DMS153 treated with DMSO at 0.1 percent for 48 hours (cell line): ENCODE measurements around the gene PRAMEF1.
"Not testable (repeated sequence)": the region's sequence is repeated elsewhere in the genome, so short reads cannot be mapped to it uniquely, and the experiment has no call there.

Source experiments
- DNase-seq: peaks from one replicate; lab custom pipeline; 2025; ENCODE audit not compliant: unreplicated experiment; lab: John Stamatoyannopoulos, UW

The PRAMEF1 gene, protein sequence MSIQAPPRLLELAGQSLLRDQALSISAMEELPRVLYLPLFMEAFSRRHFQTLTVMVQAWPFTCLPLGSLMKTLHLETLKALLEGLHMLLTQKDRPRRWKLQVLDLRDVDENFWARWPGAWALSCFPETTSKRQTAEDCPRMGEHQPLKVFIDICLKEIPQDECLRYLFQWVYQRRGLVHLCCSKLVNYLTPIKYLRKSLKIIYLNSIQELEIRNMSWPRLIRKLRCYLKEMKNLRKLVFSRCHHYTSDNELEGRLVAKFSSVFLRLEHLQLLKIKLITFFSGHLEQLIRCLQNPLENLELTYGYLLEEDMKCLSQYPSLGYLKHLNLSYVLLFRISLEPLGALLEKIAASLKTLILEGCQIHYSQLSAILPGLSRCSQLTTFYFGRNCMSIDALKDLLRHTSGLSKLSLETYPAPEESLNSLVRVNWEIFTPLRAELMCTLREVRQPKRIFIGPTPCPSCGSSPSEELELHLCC

DNA sequence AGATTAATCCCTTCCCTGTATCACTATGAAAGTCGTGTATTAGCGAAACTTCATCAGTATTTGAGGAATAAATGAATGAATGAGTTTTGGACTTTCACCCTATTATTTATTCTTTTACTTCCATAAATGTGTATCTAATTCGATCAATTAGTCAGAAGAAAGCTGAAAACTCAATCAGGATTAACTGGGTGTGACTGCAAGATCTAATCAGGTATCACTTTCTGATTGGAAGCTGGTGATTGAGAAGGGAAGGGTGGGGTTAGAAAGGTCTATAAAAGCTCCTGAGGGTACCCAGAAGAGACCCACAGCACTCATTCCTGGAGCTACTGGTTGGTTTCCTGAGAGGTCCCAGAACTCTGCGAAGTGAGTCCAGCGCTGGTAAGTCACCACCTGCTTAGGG lies at the start of gene PRAMEF1:
TSS of gene PRAMEF1 (plus strand) at position 301 of the 400 bp plus-strand sequence. CDS start 1,831 bp downstream, outside the sequence.
- DNase-seq = not testable (repeated sequence)

DNA sequence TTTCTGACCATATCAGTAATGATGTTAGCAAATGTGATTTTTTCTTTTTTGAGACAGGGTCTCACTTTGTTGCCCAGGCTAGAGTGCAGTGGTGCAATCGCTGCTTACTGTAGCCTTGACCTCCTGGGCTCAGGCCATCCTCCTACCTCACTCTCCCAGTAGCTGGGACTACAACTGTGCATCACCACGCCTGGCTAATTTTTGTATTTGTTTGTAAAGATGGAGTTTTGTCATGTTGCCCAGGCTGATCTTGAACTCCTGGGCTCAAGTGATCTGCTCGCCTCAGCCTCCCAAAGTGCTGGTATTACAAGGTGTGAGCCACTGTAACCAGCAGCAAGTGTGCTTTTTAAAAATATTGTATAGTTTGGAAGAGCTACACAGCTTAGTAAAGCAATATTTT lies 49.3 kb upstream of the PRAMEF1 start:
- no peak for DNase-seq

DNA sequence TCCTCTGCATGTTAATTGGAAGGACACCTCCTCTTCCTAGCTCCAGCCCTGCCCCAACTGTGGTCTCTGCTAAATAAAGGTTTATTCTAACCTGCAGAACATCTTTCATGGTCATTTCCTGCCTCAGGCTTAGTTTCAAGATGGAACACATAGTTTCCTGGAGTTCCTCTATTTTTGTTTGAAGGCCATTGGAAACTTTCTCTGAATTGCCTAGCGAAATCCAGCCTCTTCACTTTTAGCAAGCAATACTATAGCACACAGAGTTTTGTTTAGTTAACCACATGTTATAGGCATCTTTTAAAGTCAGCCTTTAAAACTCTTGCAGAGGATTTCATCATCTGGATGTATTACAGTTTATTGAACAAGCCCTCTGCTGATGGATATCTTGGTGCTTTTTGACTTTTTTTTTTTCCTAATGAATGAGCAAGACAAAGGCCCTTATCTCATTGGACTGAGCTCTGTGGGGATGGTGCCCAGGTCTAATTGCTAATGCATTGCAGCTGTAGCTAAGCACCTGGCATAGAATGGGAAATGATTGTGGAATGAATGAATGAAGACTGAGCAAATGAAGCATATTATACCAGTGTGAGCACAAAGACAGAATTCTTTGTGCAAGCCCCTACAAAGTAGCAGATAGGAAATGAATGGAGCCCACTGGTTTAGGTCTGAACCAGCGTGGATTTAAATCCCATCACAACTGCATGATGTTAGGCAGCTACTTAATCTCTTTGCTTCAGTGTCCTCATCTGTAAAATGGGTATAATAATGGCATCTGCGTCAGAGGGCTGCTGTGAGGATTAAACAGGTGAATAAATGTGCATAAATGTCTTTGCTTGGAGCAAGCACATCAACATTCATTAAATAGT lies 45.8 kb upstream of the PRAMEF1 start:
- DNase-seq = no peak

DNA sequence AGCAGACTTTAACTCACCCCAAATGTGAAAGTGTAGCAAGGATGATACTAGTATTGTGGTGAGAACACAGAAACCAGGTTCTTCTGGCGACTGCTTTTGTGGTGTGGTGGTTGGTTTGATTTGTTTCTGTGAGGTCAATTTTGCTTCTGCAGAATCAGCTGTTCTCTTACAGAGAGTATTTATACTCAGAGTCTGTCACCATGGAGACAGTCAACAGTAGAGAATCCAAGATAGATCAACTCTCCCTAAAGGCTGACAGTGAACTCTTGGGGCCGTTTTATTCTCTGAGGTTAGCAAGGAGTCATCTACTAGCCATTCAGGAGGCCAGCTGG lies 45.2 kb upstream of the PRAMEF1 start, which contains the start of gene CFAP107:
TSS of gene CFAP107 (plus strand) at position 209 of the 332 bp plus-strand sequence. CDS start 231 bp downstream, outside the sequence.
- DNase-seq = no peak

DNA sequence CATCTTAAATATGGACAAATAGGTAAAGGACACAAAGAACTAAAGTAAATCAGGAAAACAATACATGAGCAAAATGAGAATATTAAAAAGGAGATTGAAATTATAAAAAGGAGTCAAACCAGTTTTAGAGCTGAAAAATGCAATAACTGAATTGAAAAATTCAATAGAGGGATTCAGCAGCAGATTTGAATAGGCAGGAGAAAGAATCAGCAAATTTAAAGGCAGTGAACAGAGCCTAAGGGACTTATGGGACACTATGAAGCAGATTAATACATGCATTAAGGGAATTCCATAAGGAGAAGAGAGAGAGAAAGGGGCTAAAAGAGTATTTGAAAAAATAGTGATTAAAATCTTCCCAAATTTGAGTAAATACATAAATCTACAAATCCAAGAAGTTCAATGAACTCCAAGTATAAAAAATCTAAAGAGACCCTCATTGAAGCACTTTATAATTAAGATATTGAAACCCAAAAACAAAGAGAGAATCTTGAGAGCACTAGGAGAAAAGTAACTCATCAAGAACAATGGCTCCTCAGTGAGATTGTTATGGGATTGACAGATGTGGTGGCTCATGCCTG lies 42.3 kb upstream of the PRAMEF1 start:
- no peak for DNase-seq

DNA sequence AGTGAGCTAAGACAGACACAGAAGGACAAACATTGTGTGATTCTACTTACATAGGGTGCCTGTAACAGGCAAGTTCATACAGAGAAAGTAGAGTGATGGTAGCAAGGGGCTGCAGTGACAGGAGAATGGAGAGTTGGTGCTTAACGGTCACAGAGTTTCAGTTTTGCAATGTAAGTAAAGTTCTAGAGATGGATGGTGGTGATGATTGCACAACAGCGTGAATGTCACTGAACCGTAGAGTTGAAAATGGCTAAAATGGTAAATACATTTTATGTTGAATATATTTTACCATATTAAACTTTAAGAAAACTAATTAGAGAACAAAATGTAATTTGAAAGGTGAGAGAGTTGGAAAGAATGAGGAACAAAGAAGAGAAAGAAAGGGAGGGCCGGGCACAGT lies 36.5 kb upstream of the PRAMEF1 start:
- DNase-seq = no peak

DNA sequence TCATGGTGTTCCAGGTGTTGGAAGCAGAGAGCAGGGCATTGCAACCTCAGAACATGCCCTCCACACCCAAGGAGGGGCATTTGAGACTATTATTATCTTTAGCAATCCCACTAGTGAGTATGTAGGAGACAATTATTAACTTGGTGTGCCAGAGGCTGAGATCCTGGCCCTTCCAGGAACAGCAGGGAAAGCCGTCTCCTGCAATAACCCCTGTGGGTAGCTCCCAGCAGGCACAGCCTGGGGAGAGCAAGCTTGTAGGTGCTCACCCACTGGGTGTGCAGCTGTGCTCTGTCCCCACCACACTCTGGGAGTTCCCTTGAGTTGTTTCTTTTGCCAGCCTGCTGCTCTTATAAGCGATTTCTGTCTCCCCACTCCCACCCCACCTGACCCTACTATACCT lies 34.9 kb upstream of the PRAMEF1 start:
- DNase-seq = no peak

DNA sequence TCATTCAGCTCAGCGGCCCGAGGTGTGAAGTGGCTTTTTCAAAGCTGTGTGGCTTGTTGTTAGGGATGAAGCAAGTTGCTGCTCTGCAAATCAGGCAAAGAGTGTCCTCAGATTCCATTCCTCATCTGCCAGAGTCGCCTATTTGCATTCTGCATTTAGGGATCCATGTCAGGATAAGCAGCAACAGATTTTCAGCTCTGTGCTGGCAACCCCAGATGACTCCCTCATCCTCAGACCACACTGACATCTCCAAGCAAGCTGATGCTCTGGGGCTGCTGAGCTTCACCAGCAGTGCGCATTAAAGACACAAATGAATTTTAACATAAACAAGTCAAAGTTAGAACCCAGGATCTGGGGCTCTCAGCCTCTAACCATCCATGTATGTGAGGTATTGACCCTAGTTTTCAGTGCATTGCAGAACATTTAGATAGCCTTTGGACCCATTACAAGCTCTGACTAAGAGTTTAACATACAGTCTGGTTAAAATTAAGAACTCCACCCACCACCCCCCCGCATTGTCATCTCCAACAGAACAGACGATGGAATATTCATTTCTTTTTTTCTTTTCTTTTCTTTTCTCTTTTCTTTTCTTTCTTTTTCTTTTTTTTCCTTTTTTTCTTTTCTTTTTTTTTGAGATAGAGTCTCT lies 34.3 kb upstream of the PRAMEF1 start:
- DNase-seq = no peak

DNA sequence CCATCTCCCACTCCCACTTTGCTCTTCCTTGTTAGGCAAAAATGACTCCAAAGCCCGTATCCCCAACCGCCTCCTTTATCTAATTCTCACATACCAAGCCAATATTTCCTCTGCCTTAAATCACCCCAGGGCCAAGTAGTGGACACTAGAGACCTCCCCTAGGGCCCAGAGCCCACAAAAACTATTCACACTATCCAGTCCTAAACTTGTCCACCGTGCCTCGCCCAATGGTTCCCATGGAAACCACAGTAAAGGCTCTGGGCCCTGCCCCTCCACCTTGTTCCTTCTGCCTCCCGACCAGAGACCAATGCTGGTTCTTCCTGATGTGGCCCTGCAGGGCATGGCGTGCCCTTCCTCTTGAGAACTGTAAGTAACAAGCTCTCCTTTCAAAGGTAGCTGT lies 33.4 kb upstream of the PRAMEF1 start:
- DNase-seq = no peak

DNA sequence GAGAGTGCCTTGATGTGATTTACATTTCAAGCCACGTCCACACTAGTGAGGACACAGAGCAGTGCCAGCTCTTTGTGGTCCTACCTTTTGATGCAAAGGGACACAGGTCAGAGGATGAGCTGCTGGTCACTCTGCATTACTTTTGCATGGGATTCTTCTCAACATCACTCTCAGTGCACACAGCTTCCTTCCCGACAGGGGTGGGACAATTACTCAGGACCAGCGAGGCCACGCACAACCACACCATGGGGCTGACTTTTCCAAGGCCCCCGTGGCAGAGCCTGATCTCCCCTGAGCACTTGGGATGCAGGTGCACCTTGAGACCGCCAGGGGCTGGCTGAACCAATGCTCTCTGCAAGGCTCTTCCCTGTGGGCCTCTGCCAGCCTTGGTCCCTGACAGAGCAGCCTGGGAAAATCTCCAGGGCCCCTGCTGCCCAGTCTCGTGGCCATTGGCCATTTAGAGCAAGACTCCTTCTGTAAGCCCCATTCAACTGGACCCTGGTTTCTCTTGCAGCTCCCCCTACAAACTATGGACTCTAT lies 30.9 kb upstream of the PRAMEF1 start:
- DNase-seq = no peak

DNA sequence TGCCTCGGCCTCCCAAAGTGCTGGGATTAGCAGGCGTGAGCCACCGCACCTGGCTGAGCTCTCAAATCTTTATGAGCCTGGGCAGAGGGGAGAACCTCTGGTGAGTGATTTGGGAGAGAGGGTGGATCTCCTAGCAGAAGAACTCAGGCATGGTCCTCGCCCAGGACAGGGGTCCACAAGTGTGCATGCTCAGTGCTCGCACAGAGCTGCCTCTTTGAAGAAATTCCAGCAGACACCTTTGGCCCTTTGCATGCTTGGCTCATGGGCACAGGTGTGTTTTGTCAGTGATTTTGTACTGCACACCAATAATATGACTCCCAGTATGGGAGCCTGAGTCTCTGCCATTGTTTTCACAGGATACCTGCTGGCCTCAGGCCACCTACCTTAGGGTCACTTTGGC lies 29.4 kb upstream of the PRAMEF1 start:
- no peak for DNase-seq

DNA sequence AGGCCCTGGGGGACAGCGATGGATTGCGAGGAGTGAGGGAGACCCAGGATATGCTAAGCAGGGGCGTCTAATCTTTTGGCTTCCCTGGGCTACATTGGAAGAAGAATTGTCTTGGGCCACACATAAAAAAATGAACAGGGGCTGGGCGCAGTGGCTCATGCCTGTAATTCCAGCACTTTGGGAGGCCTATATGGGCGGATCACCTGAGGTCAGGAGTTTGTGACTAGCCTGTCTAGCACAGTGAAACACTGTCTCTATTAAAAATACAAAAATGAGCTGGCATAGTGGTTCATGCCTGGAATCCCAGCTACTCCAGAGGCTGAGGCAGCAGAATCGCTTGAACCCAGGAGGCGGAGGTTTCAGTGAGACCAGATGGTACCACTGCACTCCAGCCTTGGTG lies 28.4 kb upstream of the PRAMEF1 start:
- no peak for DNase-seq

DNA sequence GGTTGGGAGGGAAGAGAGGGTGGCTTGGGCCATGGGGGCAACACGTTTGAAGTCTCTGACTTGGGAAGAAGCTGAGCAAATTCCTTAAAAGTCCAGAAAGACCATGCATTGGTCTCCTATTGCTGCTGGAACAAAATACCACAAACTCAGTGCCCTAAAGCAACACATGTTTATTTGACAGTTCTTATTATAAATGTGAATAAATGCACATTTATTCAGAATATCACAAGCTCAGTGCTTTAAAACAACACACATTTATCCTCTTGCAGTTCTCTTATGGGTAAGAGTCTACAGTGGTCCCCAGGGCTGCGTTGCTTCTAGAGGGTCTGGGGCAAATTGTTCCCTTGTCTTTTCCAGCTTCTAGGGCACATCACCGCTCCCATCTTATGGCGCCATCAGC lies 27.7 kb upstream of the PRAMEF1 start:
- DNase-seq = no peak

DNA sequence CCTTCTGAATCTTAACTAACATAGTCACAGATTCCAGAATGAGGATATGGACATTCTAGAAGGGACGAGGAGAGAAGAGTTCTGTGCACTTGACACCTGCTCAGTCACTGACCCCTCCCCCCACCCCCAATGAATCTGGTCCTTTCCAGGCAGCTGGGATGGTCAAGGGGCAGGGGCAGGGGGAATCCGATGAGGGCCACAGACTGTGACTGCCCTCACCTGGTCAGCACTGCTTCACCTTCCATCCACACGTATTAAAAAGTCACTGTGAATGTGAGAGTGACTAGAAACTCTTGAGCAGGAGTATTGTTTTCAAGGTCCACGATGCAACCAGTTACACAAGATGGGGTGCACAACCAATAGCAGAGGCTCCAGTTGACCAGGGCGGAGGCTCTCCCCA lies 27.2 kb upstream of the PRAMEF1 start:
- no peak for DNase-seq

DNA sequence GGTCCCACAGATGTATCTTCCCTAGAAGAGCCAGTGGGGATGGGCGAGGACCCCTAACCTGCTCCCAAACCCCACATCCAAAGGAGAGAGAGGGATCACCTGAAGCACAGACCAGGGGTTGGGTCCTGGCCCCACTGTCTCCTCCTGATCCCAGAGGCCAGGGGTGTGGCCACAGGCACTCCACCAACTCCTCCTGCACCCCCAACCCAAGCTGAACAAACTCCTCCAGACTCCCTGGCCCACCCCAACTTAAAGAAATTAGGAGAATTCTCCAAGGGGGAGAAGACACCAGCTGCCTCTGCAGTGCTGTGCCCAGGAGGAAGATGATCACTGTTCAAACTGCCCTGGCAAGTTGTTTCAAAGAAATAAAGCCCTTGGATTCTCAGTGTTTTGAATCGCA lies 22.2 kb upstream of the PRAMEF1 start:
- no peak for DNase-seq

DNA sequence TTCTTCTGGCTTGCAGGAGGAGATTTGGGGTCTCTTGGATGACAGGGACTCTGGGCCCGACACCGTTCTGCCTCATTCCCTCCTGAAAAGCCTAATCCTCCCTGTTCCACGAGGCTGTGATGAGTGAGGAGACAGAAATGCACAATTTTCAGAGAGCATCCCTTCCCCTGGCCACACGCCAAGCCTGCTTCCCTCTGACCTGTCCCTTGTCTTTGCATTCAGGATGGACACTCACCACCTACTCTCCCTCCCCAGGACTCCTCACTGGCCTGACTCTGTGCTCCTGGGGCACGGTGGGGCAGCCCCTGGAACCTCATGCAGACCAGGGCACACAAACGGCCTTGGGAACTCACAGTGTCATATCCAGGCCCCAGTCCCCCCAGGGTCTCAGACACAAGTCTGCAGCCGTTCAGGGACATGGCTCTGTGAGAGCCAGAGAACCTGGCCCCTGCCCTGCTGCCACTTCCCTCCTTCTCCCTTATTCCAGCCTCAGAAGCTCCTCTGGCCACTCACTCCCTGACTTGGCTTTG lies 21.2 kb upstream of the PRAMEF1 start:
- DNase-seq = no peak

DNA sequence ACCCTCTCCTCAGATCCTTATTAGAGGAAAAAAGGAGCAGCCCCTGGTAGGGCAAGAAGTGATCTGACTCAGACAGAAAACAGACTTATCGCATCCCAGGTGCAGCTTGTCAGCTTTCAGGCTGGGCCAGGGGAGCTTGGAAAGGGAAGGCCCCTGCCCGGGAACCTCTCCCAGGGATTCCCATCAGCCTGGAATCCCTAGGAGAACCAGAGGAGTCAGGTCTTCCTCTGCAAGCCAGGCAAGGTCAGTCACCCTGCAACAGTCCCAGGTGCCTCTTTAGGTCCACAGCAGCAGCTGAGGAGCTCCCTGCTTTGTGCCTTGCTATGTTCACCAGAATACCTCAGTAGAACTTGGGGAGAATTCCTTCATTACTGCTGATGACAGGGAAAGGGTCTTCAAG lies 20.6 kb upstream of the PRAMEF1 start:
- DNase-seq = no peak

DNA sequence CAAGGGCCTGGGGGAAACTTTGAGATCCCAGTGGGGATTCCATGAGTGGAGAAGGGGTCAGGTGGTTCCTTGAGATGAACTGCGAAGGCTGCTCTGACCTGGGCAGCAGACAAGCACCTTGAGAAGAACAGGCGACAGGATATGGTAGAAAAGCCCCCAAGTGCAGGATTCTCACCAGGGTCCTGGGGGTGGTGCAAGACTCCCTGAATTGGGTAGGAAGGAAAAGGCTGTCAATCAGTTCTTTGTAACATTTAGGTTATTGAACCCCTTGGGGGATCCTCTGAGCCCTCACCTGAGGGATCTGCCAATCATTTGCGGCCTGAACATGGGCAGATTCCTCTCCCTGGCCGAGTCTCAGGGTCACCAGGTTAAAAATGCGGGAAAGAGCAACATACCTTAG lies 20.0 kb upstream of the PRAMEF1 start:
- DNase-seq = no peak

DNA sequence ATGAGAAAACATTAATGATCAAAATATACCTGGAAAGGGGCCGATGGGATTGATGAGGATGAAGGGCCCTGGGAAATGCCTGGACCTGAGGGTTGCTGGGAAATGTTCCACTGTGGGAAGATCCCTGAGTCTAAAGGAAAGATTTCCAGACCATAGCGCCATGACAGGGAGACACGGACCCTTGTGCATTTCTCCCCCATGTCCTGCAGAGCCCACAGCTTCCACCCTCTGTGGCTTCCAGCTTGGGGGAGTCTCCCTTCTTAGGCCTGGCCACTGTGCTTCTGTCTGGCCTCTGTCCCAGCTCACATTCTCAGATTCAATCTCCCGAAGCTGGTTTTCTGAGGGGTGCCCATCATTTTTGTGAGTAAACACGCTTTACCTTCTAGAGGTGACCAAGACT lies 18.7 kb upstream of the PRAMEF1 start:
- no peak for DNase-seq

DNA sequence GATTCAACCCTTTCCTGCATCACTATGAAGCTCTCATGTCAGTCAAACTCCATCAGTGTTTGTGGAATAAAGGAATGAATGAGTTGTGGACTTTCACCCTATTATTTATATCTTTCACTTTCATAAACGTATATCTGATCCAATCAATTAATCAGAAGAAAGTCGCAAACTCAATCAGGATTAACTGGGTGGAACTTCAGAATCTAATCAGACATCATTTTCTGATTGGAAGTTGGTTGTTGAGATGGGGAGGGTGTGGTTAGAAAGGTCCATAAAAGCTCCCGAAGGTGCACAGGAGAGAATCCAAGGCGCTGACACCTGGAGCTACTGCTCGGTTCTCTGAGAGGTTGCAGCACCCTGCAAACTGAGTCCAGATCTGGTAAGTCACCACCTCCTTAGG lies 17.8 kb upstream of the PRAMEF1 start, which contains the start of gene PRAMEF12:
TSS of gene PRAMEF12 (plus strand) at position 301 of the 400 bp plus-strand sequence. CDS start 1,130 bp downstream, outside the sequence.
- no peak for DNase-seq
